ENCODE data around the gene TSR1. TPM values are rescaled to one million over a fixed set of nuclear protein-coding genes. Genes with fewer than 3 reads are reported as not detected.

The TSR1 gene
- polyA plus RNA-seq, 5 donors = 29.8 to 39.1 (median 36.0) TPM

DNA sequence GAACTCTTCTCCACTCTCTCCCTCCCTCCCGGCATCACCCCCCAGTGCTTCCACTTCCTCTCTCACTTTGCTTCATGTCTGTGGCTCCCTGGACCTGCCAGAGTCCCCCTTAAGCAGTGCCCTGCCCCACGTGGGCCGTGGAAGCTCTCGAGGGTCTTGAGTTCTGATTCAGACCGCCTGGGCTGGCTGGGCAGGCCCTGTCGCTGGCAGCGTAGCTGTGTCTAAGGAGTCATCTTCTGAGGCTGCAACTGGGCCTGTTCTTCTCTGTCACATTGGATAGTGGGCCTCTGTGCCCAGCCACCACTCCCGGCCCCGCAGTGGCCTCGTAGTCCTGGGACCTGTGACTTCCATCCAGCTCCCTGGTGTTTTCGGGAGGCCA lies 33.9 kb upstream of the TSR1 start:
- no peak for DNase-seq

DNA sequence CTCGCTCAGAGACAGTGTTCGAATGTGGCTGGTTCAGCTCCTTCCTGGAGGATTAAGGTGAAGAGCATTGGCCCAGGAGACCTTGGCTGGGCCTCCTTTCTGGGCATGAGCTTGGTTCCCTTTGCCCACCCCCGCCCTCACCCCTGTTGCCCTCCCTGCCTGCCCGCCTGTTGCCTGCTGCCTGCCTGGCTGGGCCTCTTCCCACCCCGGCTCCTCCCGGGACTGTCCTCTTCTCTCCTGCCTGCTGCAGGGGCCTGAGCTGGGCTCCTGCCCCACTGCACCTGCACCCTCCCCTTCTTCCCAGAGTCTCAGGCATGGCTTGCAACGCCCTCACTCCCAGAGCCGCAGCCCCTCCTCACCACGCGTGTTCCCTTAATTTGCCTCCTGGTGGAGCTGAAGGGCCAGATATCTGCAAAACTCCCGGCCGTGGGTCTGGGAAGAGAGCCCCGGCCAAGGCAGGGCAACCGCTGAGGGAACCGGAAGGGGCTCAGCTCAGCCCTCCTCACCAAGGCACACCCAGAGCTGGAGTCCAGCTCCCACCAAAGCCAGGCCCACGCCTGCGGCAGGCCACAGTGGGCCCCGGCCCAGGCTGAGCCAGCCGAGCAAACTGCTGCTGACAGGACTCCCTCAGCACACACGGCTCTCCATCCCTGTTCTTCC lies 33.4 kb upstream of the TSR1 start:
- DNase-seq = no peak

DNA sequence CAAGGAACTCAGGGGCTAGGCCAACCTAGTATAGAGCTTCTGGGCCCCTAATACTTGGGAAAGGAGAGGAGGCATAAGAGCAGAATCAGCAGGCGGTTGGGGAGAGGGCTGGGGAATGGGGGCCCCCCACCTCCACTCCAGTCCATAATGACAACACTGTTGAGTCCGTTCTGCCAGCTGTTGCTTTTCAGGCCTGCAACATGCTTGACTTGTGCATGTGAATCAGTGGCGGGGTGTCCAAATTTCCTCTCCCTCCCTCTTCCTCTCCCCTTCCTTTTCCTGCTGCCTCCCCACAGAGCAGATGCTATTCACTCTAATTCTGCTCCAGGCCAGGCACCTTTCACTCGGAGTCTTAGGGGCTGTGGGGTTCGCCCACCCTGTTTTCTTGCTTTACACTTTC lies 32.8 kb upstream of the TSR1 start:
- DNase-seq = no peak

DNA sequence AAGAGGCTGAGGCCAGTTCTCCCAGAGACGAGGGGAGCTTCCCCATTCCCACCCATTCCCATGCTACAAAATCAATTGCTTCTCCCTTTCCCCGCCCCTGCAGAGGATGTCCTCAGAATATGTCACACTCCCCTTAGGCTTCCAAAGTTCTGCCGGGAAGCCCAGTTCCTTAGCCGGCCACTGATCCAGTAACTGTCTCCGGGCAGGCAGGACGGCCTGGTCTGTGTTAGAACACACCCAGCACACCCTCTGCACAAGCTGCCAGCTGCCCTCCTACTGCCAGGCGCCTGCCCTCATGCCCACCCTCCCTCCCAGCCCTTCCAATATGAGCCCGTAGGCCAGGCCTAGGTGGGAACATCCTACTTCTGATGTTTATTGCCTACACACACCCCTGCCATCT lies 32.1 kb upstream of the TSR1 start:
- no peak for DNase-seq

DNA sequence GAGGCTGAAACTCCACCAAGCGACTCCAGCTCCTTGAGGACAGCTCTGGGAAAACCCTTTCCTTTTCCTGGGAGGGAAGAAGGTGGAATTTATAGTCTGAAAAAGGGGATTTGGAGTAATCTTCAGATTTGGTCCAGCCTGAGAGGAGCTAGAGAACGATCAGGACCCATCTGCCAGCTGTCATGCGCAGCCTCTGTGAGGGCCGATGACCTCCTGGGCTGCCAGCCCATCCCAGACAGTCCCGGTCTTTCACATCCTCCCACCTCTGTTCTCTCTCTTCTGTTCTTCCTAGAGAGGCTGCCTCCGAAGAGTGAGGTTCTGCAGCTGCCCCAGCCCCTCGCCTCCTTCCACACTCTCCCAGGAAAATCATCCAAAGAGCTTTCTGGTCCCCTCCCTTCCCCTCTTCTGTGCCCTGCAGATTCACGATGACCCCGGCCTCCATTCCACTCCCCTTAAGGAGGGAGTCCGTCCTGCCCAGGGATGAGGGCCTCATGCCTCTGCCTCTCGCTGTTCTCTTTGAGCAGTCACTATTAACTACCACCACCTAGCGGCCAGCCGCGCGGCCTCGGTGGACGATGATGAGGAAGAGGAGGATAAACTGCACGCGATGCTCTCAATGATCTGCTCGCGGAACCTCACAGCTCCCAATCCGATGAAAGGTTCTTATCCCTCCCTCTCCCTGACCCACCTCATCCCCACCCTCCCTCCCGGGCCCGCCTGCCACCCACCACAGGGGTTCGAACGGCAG lies 30.7 kb upstream of the TSR1 start:
- DNase-seq = no peak

DNA sequence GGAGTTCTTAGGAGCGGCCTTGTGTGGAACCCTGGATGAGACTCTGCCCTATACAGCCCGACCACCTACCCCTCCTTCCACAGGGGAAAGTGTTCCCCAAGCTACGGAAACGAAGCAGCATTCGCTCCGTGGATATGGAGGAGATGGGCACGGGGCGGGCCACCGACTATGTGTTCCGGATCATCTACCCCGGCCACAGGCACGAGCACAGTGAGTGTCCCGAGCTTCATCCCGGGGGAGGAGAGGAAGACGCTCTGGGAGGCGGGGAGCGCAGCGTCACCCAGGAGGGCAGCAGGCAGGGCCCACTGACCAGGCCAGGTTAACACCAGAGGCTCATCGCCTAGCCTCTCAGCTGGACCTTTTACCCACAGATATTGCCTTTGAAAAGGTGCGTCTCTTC lies 28.9 kb upstream of the TSR1 start:
- DNase-seq = no peak

DNA sequence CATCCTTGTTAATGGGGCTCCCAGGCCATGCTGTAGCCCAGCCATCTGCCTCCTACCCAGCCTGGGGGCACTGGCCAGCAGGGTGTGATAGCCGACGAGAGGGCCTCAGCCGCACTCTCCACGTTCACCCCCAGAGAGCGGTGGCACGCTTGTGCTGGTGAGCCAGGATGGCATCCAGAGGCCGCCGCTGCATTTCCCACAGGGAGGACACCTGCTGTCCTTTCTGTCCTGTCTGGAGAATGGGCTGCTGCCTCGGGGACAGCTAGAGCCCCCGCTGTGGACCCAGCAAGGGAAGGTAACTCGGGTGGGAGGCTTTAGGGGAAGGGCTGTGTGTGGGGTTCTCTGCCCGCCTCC lies 28.5 kb upstream of the TSR1 start:
- no peak for DNase-seq

DNA sequence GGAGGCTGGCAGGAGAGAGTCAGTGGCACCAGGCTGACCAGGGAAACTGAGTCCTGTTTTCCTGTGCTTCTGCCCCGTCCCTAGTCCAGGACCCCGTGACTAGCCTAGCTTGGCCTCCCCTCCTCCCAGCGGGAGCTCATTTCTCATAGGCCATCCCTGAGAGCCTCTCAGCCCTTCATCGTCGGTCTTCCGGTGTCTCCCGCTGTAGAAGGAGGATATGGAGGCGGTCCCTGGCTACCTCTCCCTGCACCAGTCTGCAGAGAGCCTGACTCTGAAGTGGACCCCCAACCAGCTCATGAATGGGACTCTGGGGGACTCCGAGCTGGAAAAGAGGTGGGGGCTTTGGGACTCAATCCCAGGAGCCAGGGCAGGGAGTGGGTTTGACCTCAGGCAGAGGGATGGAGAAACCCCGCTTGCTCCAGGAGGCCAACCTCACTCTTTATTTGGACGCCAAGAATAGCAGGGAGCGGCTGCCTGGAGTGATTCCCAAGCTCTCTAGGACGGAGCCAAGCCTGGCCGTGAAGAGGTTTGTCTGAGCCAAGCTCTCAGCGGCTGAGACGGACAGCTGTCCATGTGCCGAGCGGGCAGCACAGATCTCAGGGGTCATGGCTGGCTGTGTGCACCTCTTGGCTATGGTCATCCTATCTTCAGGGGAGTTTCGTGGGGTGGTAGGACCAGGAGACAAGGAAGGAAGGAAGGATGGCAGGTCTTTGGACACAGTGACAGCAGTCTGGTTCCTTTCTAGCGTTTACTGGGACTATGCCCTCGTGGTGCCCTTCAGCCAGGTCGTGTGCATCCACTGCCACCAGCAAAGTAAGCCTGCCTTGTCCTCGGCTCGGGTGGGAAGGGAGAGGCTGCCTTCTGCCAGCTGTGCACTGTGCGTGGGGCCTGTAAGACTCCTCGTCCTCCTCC lies 27.9 kb upstream of the TSR1 start:
- DNase-seq = no peak

DNA sequence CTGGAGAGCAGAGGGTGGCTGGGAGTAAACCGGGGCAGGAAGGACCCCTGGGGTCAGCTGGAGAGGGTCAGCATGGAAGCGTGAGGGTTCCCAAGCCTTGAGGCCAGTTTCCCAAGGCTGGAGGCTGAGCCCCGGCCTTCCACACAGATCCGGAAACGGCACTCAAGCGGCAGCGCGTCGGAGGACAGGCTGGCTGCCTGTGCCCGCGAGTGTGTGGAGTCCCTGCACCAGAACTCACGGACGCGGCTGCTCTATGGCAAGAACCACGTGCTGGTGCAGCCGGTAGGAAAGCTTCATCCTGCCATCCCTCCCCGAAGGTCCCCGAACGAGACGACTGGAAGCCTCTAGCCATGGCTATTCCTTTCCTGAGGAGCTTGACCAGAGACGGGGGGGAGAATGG lies 27.1 kb upstream of the TSR1 start:
- no peak for DNase-seq

DNA sequence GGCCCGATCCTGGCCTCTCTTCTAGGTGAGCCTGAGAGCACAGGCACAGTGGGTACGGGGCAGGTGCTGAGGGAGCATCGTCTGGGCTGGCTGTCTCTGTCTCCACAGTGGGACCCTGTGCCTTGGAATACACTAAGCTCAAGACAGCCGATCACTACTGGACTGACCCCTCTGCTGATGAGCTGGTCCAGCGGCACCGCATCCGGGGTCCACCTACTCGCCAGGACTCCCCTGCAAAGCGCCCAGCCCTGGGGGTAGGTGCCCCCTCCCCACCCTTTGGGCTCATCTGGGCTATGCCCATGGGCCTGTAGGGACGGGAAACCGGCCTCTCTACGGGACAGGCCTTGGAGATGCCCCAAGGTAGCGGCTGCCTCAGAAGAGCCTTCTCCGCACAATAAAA lies 26.6 kb upstream of the TSR1 start:
- DNase-seq = no peak

DNA sequence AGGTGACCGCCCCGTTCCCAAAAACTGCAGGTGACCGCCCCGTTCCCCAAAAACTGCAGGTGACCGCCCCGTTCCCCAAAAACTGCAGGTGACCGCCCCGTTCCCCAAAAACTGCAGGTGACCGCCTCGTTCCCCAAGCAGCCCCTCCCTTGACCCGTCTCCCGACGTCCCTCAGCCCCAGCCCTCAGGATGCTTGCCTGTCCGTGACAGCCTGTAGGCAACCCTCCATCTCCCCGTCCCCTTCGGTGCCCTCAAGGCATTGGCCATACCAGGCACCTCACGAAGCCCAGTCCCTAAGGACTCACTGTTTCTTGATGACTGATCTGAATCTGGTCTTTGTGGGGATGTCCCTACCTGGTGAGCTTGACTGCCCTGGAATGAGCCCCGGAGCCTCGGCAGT lies 26.2 kb upstream of the TSR1 start:
- DNase-seq = no peak

DNA sequence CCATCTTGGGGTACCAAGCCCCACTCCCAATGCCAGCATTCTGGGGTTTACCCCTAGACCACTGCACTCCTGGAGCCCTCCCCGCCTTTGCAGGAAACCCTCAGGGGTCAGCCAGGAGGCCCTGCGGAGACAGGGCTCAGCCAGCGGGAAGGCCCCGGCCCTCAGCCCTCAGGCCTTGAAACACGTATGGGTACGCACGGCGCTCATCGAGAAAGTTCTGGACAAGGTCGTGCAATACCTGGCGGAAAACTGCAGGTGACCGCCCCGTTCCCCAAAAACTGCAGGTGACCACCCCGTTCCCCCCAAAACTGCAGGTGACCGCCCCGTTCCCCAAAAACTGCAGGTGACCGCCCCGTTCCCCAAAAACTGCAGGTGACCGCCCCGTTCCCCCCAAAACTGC lies 25.8 kb upstream of the TSR1 start:
- no peak for DNase-seq

DNA sequence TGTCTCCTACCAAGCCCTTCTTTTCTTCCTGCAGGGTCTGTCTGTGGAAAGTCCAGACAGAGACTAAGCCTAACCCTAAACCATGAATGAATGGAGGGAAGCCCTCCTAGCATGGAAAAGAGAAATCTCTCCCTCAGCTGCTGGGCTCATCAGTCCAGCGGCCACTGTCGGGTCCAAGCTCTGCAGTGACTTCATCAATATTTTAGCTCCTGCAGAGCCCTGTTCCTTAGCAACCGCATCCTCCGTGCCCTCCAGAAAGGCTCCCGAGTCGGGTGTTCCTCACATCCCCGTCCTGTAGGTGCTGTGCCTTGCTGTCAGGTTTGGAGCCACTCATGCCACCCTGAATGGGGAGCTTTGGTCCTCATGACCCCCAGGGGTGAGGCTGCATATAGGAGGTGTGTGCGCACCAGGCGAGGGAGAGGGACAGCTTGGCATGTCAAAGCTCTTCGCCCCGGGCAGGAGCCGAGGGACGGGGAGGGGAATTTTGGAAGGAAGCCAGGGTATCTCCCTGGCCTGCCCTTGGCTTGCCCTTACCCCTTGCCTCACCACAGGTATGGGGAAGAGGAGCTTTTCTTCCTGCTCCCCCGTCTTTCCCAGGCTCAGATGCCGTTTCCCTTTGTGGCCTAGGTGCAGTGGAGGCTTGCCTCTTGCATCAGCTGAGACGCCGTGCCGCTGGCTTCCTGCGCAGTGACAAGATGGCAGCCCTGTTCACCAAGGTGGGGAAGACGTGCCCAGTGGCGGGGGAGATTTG lies 24.9 kb upstream of the TSR1 start:
- DNase-seq = no peak

DNA sequence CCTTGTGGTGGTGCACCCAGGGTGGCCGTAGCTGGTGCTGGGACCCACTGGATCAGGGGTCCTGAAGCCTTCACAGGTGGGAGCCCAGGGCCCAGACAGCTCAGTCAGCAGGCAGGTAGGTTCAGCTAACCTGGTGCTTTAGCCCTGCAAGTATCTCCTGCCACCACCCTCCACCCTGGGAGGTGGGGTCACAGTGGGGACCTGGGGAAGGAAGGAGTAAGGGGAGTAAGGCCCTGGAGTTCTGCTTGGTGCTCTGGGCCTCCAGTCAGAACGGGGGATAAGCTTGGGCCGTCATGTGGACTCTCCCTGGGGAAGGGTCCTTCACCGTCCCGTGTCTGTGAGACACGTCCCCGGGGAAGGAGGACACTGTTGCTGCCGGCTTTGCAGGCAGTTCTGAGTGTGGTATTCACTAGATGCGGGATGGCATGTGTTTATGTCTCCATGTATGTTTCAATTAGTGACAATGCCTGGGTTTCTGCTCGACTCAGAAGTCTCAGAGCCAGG lies 21.7 kb upstream of the TSR1 start:
- DNase-seq = no peak

DNA sequence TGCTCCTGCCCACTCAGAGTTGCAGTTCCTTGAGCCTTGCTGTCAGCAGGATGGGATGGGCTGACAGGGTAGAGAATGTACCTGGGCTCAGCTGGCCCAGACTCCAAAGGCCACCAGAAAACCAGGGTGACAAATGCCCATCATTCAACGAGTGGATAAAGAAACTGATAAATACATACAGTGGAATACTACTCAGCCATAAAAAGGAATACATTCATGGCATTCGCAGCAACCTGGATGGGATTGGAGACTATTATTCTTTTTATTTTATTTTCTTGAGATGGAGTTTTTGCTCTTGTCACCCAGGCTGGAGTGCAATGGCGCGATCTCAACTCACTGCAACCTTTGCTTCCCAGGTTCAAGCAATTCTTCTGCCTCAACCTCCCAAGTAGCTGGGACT lies 21.0 kb upstream of the TSR1 start:
- DNase-seq = no peak

DNA sequence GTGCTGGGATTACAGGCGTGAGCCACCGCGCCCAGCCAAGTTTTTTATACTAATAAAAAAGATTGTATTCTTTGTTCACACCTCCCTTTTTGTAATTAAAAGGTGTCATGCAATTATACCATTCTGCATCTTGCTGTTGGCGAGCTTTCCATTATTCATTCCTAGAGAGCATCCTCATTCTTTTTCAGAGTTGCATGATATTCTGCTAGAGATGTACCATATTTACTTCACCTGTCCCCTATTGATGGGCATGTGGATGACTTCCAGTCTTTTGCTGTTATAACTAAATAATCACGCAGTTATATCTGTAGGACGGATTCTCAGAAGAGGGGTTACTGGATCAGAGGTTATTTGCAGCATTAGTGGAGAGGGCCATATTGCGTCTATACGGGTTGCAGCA lies 18.1 kb upstream of the TSR1 start:
- DNase-seq = no peak

DNA sequence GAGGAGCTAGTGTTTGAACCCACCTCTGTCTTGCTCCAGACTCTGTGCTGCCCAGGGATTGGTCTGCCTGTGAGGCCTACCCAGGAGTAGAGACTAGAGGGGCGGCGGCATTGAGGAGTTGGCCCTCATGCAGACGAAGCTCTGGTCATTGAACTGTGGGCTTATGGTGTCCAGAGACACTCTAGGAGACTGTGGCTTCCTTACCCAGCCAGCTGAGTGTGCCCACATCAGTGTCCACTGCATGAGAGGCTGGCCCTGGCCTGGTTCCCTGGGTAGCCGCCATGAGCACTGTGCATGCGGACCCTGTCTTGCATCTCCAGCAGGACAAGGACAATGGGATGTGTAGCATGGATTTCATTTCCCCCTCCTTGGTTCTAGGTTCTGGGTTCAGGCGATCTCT lies 15.0 kb upstream of the TSR1 start:
- DNase-seq = no peak

DNA sequence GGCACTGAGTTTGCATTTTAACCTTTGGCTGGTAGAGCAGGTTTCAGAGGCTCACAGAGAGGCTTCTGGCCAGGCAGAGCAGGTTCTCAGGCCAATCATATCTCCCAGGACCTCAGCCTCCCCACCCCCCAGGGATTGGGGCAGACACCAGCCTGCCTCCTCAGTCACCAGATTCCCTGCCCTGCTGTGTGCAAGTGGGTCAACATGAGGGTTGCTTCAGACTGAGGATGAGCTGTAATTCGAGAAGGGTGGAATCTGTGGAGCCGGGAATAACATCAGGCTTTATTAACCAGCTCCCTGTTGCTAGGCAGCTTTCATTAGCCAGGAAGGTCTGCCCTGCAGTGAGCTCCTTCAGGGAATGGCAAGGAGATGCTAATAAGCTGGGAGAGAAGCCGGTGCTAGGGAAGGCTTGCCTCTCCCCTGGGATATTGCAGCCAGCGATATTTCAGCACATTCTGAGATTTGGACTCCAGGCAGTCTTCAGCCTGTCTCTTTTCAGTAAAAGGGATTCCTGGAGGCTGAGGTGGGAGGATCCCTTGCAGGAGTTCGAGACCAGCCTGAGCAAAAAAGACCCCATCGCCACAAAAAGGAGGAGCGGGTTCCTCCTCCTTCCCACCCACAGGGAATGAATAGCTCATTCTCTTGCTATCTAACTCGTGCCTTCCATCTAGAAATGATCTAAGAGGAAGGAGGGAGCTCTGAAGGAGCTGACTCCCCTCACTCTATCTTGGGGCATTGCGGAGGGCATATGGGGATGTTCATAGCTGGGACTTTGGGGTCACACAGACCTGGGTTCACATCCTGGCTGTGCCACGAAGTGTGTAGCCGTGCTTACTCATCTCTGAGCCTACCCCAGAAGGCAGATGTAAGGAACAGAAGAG lies 11.8 kb upstream of the TSR1 start:
- no peak for DNase-seq

DNA sequence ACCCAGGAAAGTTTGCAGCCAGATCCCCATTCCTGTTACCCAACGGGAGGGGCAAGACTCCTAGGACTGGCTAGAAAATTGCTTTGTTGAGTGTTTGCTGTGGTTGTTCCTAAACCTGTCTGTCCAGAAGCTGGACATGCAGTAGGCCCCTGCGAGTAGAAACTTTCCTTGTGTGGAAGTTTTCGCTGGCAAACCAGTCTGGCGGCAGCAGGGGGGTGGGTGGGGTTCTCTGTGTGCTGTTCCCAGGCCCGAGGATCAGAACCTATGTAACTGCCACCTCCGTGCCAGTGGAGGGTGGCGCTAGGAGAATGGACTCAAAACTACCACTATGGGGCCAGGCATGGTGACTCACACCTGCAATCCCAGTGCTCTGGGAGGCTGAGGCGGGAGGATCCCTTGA lies 10.2 kb upstream of the TSR1 start:
- no peak for DNase-seq

DNA sequence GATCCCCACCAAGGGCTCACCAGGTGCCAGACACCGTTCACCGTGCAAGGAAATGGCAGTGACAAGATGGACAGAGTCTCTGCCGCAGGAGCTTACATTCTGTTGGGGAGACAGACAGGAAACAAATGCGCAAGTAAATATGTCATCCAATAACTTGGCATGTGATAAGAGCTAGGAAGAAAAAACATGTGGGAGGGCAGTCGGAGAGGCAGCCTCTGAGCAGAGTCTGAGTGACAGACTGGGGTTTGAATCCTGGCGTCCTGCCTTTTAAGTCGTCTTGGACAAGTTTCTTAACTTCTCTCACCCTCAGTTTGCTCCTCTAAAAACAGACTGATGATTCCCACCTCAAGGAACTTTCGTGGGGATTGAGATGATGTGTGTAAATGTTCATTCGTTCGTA lies 8.3 kb upstream of the TSR1 start:
- DNase-seq = no peak

DNA sequence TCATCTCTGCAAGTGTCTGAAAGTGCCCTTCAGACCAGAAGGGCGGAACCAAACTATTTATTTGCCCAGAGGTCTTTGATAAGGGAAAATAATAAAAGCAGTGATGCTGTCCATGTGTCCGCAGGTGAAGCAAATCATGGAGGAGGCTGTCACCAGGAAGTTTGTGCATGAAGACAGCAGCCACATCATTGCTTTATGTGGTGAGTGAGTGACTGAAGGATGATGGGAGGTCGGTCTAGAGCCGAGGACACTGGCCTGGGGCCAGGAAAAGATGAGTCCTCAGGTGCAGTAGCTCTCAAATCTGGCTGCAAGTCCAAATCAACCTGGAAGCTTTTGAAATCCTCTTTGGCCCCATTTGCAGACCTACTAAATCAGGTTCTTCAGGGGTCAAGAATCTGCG lies 7.2 kb upstream of the TSR1 start:
- DNase-seq = no peak

Measured in right lung (tissue), 5 donors.